HCT116 (cell line): ENCODE data around the gene FABP6. TPM values are rescaled to one million over a fixed set of nuclear protein-coding genes. Genes with fewer than 3 reads are reported as not detected.

Experiments
- ATAC-seq: fragments of 200-7000 bp; cut with Tn5 transposase; 2 replicates; pipeline ENCODE4 v1.9.1; 2020; ENCODE audit warnings: mild to moderate bottlenecking, moderate library complexity
- BruUV-seq: library from RNA; stranded (reverse); fragments of 400-500 nt; replicated peaks from 2 replicates; lab custom pipeline; 2021; lab: Mats Ljungman, UMichigan
- CTCF ChIA-PET: fragments of 300-600 bp; sonication (Branson Sonifier 250); formaldehyde crosslinking; loops from one replicate; lab custom pipeline; 2021; ENCODE audit warnings: antibody characterized with exemption; lab: Charles Lee
- POLR2A ChIA-PET: fragments of 300-600, 350-600 bp; sonication (Branson Sonifier 250); formaldehyde crosslinking; loops from one replicate; lab custom pipeline; 2021; ENCODE audit warnings: antibody characterized with exemption; lab: Charles Lee
- RAD21 ChIA-PET, 2 experiments: fragments of 300-600 bp; sonication (Branson Sonifier 250); formaldehyde crosslinking; loops; one replicate each; lab custom pipeline; 2023; ENCODE audit warnings: low total read pairs in 2 of 2; ENCODE audit not compliant: uncharacterized antibody in 2 of 2, unreplicated experiment in 2 of 2, low non-redundant PET in 1 of 2; lab: Charles Lee
- DNase-seq: peaks from one replicate; pipeline ENCODE4 v3.0.0-alpha.2; 2010; ENCODE audit warnings: low read depth, low spot score
- H2AFZ ChIP-seq: fragments of 200-600 bp; shearing (Covaris generic), sonication (generic); 2 replicates; pipeline ENCODE4 v1.6.1; 2017; ENCODE audit warnings: low read depth, mixed run types, mixed read lengths, antibody characterized with exemption, low read length; ENCODE audit not compliant: poor library complexity, severe bottlenecking
- H3K27ac ChIP-seq: 2 replicates; pipeline ENCODE4 v1.5.1; 2012; ENCODE audit warnings: low read depth, low read length
- H3K27me3 ChIP-seq: fragments of 200-600 bp; sonication (generic); 2 replicates; pipeline ENCODE4 v1.6.1; 2016; ENCODE audit warnings: mixed run types, low read length, mixed read lengths; ENCODE audit not compliant: insufficient read depth
- H3K36me3 ChIP-seq, 2 experiments: fragments of 200-500 bp in 1 of 2; fragments of 200-600 bp in 1 of 2; sonication (Bioruptor generic) in 1 of 2; sonication (generic) in 1 of 2; 2 replicates each; pipeline versions ENCODE4 v1.5.1 to v1.6.1; 2014 to 2016; ENCODE audit warnings: low read length in 2 of 2, inconsistent platforms in 1 of 2, mixed read lengths in 1 of 2, mixed run types in 1 of 2; ENCODE audit not compliant: insufficient read depth in 2 of 2, control insufficient read depth in 1 of 2
- H3K4me1 ChIP-seq, 2 experiments: fragments of 200-600 bp in 1 of 2; sonication (generic) in 1 of 2; 2 replicates each; pipeline versions ENCODE4 v1.5.1 to v1.6.1; 2012 to 2017; ENCODE audit warnings: low read length in 2 of 2, inconsistent platforms in 1 of 2, mild to moderate bottlenecking in 1 of 2, mixed read lengths in 1 of 2, mixed run types in 1 of 2, moderate library complexity in 1 of 2; ENCODE audit not compliant: insufficient read depth in 2 of 2, control insufficient read depth in 1 of 2
- H3K4me2 ChIP-seq: fragments of 200-600 bp; sonication (generic); 2 replicates; pipeline ENCODE4 v1.6.1; 2017; ENCODE audit warnings: mixed run types, low read length, mixed read lengths
- H3K4me3 ChIP-seq, 2 experiments: fragments of 200-600 bp in 1 of 2; sonication (generic) in 1 of 2; replicated peaks in 1 of 2; 2 replicates each; pipeline ENCODE4 v1.5.1; 2011 to 2016; ENCODE audit warnings: low read length in 2 of 2, control low read depth in 1 of 2, low read depth in 1 of 2, mild to moderate bottlenecking in 1 of 2, mixed read lengths in 1 of 2, mixed run types in 1 of 2
- H3K79me2 ChIP-seq: fragments of 200-600 bp; sonication (generic); 2 replicates; pipeline ENCODE4 v1.6.1; 2017; ENCODE audit warnings: mild to moderate bottlenecking, mixed run types, low read length, moderate library complexity, mixed read lengths; ENCODE audit not compliant: insufficient read depth
- H3K9ac ChIP-seq: fragments of 200-600 bp; sonication (generic); 2 replicates; pipeline ENCODE4 v1.6.1; 2016; ENCODE audit warnings: low read length, mixed read lengths
- H3K9me2 ChIP-seq: fragments of 200-600 bp; sonication (generic), shearing (Covaris generic); 2 replicates; pipeline ENCODE4 v1.6.1; 2017; ENCODE audit warnings: mixed run types, mild to moderate bottlenecking, moderate library complexity; ENCODE audit not compliant: insufficient read depth
- H3K9me3 ChIP-seq, 2 experiments: fragments of 200-500 bp in 1 of 2; fragments of 200-600 bp in 1 of 2; sonication (Bioruptor generic) in 1 of 2; sonication (generic) in 1 of 2; 2 replicates each; pipeline ENCODE4 v1.6.1; 2014 to 2017; ENCODE audit warnings: low read length in 2 of 2, mixed read lengths in 2 of 2, inconsistent platforms in 1 of 2, low read depth in 1 of 2, mild to moderate bottlenecking in 1 of 2, mixed run types in 1 of 2, moderate library complexity in 1 of 2; ENCODE audit not compliant: control insufficient read depth in 1 of 2, insufficient read depth in 1 of 2
- H4K20me1 ChIP-seq: fragments of 200-600 bp; sonication (generic), shearing (Covaris generic); 2 replicates; pipeline ENCODE4 v1.6.1; 2017; ENCODE audit warnings: mixed run types, mild to moderate bottlenecking, moderate library complexity; ENCODE audit not compliant: insufficient read depth
- ATF3 ChIP-seq: IDR thresholded peaks from 2 replicates; pipeline ENCODE4 v1.6.1; 2012
- EZH2phosphoT487 ChIP-seq: fragments of 200-600 bp; IDR thresholded peaks from 2 replicates; pipeline ENCODE4 v1.6.1; 2018; ENCODE audit warnings: antibody characterized with exemption, borderline replicate concordance
- POLR2AphosphoS5 ChIP-seq: IDR thresholded peaks from 2 replicates; pipeline ENCODE4 v1.6.1; 2011; ENCODE audit warnings: mild to moderate bottlenecking, low read depth, low read length, moderate library complexity
- RAD21 ChIP-seq: IDR thresholded peaks from 2 replicates; pipeline ENCODE4 v1.6.1; 2012; ENCODE audit warnings: low read depth, mild to moderate bottlenecking
- REST ChIP-seq: IDR thresholded peaks from 2 replicates; pipeline ENCODE4 v1.6.1; 2012; ENCODE audit warnings: low read depth
- SRF ChIP-seq: IDR thresholded peaks from 2 replicates; pipeline ENCODE4 v1.6.1; 2012; ENCODE audit warnings: low read depth
- ZBTB33 ChIP-seq: IDR thresholded peaks from 2 replicates; pipeline ENCODE4 v1.6.1; 2011; ENCODE audit warnings: mild to moderate bottlenecking, low read length, moderate library complexity; ENCODE audit not compliant: insufficient replicate concordance; ENCODE audit errors: extremely low read depth
- ZNF274 ChIP-seq: fragments of 200-500 bp; sonication (Bioruptor generic); IDR thresholded peaks from 2 replicates; pipeline ENCODE4 v1.6.1; 2014; ENCODE audit warnings: mild to moderate bottlenecking, low read depth, low read length, inconsistent platforms
- intact Hi-C: fragments of 100-400 bp; cut with micrococcal nuclease; formaldehyde crosslinking; loops from 2 replicates; pipeline ENCODE4 v1.10.0; 2022
- total RNA-seq: library from RNA; stranded (reverse); gene quantifications from one replicate; pipeline ENCODE4 v1.2.1, GENCODE V29; 2021; ENCODE audit not compliant: unreplicated experiment

Gene FABP6
- total RNA-seq, 1 experiment from 2014 or later: 8.5 TPM

GRCh38 chr5:160262151-160263074 lies 33.1 kb downstream of the FABP6 start:
- Histone ChIP-seq H4K20me1 (no peaks in the 10 kb centered on the region), H3K79me2 (no peaks in the 10 kb centered on the region), H3K36me3 (no peaks in the 10 kb centered on the region), H3K9ac (no peak overlapping the region), H3K9me3 (no peaks in the 10 kb centered on the region), H3K9me2 (no peaks in the 10 kb centered on the region), H3K4me2 (no peak overlapping the region), H3K4me1 (no peaks in the 10 kb centered on the region), H3K27ac (no peak overlapping the region), H2AFZ (no peak overlapping the region), H3K27me3 (no peaks in the 10 kb centered on the region), H3K4me3 (no peak overlapping the region)
- no TSS peak for BruUV-seq
- no peak for ATAC-seq
- no peak for DNase-seq
- intact Hi-C loops: no loop called here
- TF ChIP-seq RAD21: no peak
- no peak for TF ChIP-seq ATF3
- TF ChIP-seq POLR2AphosphoS5: no peak
- no peak for TF ChIP-seq REST
- TF ChIP-seq ZBTB33: no peak
- TF ChIP-seq ZNF274: no peak
- TF ChIP-seq SRF: no peak
- TF ChIP-seq EZH2phosphoT487: no peak
- RAD21 ChIA-PET: no interaction called here
- CTCF ChIA-PET: no interaction called here
- POLR2A ChIA-PET: no interaction called here
